GM18907 (cell line): ENCODE data around the gene NUDCD3.
"Not testable (repeated sequence)": the region's sequence is repeated elsewhere in the genome, so short reads cannot be mapped to it uniquely, and the experiment has no call there.

Source experiments
- ATAC-seq: cut with Tn5 transposase; IDR thresholded peaks from one replicate; pipeline ENCODE4 v1.9.1; 2021; ENCODE audit warnings: mild to moderate bottlenecking, moderate library complexity; ENCODE audit not compliant: unreplicated experiment

The NUDCD3 gene

DNA sequence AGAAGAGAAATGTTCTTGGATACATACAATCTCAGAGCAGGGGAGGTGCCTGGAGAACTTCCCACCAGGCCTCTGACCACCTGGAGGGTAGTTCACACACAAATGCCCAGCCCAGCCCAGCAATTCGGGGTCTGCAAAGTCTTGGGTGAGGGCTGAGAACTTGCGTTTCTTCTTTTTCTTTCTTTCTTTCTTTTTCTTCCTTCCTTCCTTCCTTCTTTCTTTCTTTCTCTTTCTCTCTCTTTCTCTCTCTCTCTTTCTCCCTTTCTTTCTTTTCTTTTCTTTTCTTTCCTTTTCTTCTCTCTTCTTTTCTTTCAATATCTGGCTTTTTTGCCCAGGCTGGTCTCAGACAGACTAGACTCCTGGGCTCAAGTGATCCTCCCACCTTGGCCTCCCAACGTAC, 28.3 kb upstream of the NUDCD3 start:
- ATAC-seq: no peak

- ATAC-seq: no peak
These were observed 26.7 kb upstream of the NUDCD3 start for GRCh38 chr7:44517175-44517574.

GRCh38 chr7:44515590-44516268, 25.3 kb upstream of the NUDCD3 start:
- no peak for ATAC-seq

- no peak for ATAC-seq
These were observed 22.3 kb upstream of the NUDCD3 start for GRCh38 chr7:44512736-44513135.

GRCh38 chr7:44511863-44512468, 21.5 kb upstream of the NUDCD3 start:
- no peak for ATAC-seq

DNA sequence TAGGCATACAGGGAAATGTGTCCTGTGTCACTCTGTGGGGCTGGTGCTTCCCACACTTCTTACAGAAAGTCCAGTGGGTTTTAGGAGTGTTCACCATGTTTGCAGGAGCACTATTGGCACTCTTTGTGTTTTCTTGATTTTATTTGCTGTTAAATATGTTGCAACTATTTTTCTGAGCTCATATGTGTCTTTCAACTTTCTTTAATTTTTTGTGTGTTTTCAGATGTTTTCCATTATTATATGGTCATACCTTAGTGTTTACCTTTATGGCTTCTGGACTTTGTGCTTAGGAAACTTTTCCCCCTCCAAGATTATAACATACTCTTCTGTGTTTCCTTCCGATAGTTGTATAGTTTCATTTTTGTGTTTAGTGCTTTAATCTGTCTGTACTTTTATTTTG, 20.8 kb upstream of the NUDCD3 start:
- ATAC-seq: no peak

GRCh38 chr7:44508328-44509030, 18.0 kb upstream of the NUDCD3 start:
- ATAC-seq: no peak

- not testable (repeated sequence) for ATAC-seq
These were observed 16.3 kb upstream of the NUDCD3 start for GRCh38 chr7:44506592-44507288.

DNA sequence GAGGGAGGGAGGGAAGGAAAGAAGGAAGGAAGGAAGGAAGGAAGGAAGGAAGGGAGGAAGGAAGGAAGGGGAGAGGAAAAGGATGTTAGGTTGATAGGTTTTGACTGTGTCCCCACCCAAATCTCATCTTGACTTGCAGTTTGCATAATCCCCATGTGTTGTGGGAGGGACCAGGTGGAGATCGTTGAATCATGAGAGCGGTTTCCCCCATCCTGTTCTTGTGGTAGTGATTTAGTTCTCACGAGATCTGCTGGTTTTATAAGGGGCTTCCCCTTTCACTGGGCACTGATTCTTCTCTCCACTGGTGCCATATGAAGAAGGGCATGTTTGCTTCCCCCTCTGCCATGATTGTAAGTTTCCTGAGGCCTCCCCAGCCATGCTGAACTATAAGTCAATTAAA, 15.1 kb upstream of the NUDCD3 start:
- ATAC-seq: no peak

DNA sequence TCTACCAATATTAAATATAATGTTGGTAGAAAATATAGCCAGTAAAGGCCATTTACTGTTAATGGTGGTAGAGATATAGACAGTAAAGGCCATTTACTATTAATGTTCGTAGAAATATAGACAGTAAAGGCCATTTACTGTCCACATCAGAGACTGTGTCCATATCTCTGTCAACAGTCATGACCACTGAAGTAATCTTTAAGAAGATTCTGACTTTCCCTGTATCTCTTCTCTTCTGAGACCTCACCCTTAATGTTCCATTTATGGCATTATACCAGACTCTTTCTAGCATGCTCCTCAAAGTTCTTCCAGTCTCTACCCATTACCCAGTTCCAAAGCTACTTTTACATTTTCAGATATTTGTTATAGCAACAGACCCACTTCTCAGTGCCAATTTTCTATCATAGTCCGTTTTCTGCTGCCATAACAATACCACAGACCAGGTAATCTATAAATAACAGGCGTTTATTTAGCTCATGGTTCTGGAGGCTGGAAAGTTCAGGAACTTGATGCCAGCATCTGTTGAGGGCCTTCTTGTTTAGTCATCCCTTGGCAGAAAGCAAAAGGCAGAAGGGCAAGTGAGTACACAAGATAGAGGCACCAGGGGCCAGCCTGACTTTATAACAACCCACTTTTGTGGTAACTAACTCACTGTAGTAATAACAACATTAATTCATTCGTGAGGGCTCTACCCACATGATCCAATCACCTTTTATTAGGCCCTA, 7.9 kb upstream of the NUDCD3 start:
- ATAC-seq: no peak

GRCh38 chr7:44497155-44498027, 6.9 kb upstream of the NUDCD3 start:
- ATAC-seq: no peak

DNA sequence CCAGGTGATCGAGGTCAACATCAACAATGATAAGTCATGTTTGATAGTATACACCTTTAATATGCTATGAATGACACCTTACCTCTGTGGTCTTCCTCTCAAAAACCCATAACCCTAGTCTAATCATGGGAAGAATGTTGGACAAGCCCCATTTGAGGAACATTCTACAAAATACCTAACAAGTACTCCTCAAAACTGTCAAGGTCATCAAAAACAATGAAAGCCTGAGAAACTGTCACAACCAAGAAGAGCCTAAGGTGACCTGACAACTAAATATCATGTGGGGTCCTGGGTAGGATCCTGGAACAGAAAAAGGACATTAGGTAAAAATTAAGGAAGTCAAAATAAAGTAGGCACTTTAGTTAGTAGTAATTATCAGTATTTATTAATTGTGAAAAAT, 5.9 kb upstream of the NUDCD3 start:
- no peak for ATAC-seq

GRCh38 chr7:44494960-44495359, 4.5 kb upstream of the NUDCD3 start:
- ATAC-seq: no peak

DNA sequence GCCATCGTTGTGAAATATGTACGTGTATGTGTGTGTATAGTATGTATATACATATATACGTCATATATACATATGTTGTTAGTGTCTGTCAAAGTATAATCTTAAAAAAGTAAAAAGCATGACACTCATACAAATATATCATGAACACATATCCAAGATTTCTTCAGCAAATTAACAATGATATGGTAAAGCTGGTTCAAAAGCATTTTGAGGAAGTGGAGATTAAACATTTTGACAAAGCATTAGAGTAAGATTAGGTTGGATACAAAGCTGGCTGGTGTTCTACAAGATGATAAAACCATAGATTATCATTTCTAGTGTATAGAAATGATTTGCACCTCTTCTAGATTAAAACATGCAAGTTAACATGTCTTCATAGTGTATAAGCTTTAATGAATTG, 771 bp upstream of the NUDCD3 start:
- ATAC-seq: no peak

DNA sequence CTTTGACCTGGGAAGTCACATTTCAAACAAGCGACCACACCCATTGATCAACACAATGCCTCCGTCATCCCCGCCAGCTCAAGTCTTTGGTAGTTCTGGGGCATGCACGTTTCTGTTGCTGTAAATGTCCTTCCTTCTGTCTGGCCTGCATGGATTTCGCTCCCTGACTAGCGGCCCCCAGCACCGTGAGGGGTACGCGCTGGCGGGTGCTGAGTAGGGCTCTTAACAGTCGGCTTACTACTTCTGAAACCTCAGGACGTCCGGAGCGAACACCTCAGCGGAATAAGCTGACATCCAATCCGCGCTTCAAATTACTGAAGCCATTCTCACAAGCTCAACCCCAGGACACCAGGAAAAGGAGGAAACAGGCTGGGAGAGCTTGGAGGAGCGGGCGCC, 505 bp downstream of the NUDCD3 start:
- ATAC-seq: peak; percentile 29

GRCh38 chr7:44488955-44489354, 1.5 kb downstream of the NUDCD3 start:
- no peak for ATAC-seq

DNA sequence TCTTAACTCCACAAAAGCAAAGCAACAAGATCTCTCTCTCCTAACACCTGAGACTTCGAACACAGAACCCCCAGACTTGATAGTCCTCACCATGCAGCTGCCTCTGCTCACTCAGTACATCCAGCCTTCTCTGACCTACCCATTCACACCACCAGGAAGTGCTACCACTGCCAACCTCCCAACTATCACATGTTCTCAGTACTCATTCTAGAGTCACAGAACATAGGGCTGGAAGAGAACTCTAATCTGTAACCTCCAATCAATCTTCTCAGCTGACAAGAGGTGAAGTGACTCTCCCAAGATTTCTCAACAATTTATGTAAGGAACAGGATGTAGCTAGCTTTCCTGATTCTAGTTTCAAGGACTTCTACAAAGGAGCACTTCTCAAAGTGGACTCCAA, 3.8 kb downstream of the NUDCD3 start:
- no peak for ATAC-seq

- ATAC-seq: no peak
These were observed 4.5 kb downstream of the NUDCD3 start for GRCh38 chr7:44486001-44486400.

GRCh38 chr7:44484482-44485313, 5.8 kb downstream of the NUDCD3 start:
- ATAC-seq: no peak
